ENCODE data around the gene SNX5. TPM values are rescaled to one million over a fixed set of nuclear protein-coding genes. Genes with fewer than 3 reads are reported as not detected.
A peak's percentile ranks its signal among the peaks of the same experiment; 100 is the strongest.

Gene SNX5
- total and polyA plus RNA-seq, 12 donors, result 29.0 to 59.1 (median 47.3) TPM

- H3K9me3 ChIP-seq, result peaks cover 0 to 8% (median 0%) of the 10 kb centered on the region in 11 donors
- H3K4me1 ChIP-seq, result peaks cover 6 to 27% (median 12%) of the 10 kb centered on the region in 9 donors
- DNase-seq (no peak), ATAC-seq (peak in 7 of 8 donors; percentile 40 to 83 (median 74))
- no peaks in the 10 kb centered on the region for H3K27me3 ChIP-seq
- no peak overlapping the region for H3K4me3 ChIP-seq
- intact Hi-C loops (cut with DNase I), result no loop called here
- H3K27ac ChIP-seq, result peak overlapping the region in 7 of 10 donors; percentile 29 to 74 (median 54)
- WGBS, 2 donors, result 67 to 78% methylated on average over 7 of the region's 7 CpGs
- H3K36me3 ChIP-seq, result no peaks in the 10 kb centered on the region
- no peak for TF ChIP-seq CTCF (IDR thresholded peaks at IDR 0.05)
These were observed 40.4 kb downstream of the SNX5 start for GRCh38 chr20:17928211-17928611.

- TF ChIP-seq CTCF (IDR thresholded peaks at IDR 0.05), result no peak
- no peaks in the 10 kb centered on the region for H3K27me3 ChIP-seq
- H3K4me1 ChIP-seq, result peaks cover 6 to 27% (median 12%) of the 10 kb centered on the region in 9 donors
- DNase-seq (no peak), ATAC-seq (no peak)
- H3K27ac ChIP-seq, result no peak overlapping the region
- intact Hi-C loops (cut with DNase I), result no loop called here
- WGBS, 2 donors, result 44 to 83% methylated on average over 1 of the region's 1 CpG
- H3K9me3 ChIP-seq, result no peaks in the 10 kb centered on the region
- H3K36me3 ChIP-seq, result no peaks in the 10 kb centered on the region
- no peak overlapping the region for H3K4me3 ChIP-seq
These were observed 42.7 kb downstream of the SNX5 start for GRCh38 chr20:17925940-17926300.

GRCh38 chr20:17925141-17925939 lies 43.3 kb downstream of the SNX5 start:
- 46 to 49% methylated on average over 11 of the region's 11 CpGs for WGBS, 2 donors
- no peak overlapping the region for H3K4me3 ChIP-seq
- DNase-seq, result no peak

GRCh38 chr20:17921774-17922173 lies 46.8 kb downstream of the SNX5 start:
- H3K36me3 ChIP-seq, result no peaks in the 10 kb centered on the region
- WGBS, 2 donors, result 6 to 10% methylated on average over 1 of the region's 1 CpG

More at GRCh38 chr20:17925141-17925939, 43.3 kb downstream of the SNX5 start:
- TF ChIP-seq CTCF (IDR thresholded peaks at IDR 0.05), result no peak
- no peaks in the 10 kb centered on the region for H3K27me3 ChIP-seq
- H3K9me3 ChIP-seq, result no peaks in the 10 kb centered on the region
- H3K4me1 ChIP-seq, result peaks cover 6 to 27% (median 12%) of the 10 kb centered on the region in 9 donors
- ATAC-seq, result peak in 4 of 8 donors; percentile 15 to 44 (median 23)
- H3K27ac ChIP-seq, result no peak overlapping the region
- intact Hi-C loops (cut with DNase I), result no loop called here
- no peaks in the 10 kb centered on the region for H3K36me3 ChIP-seq

More at GRCh38 chr20:17921774-17922173, 46.8 kb downstream of the SNX5 start:
- peaks cover 0 to 12% (median 6%) of the 10 kb centered on the region in 9 donors for H3K4me1 ChIP-seq
- no peak for TF ChIP-seq CTCF (IDR thresholded peaks at IDR 0.05)
- H3K27ac ChIP-seq, result no peak overlapping the region
- no peaks in the 10 kb centered on the region for H3K27me3 ChIP-seq
- ATAC-seq, result no peak
- no peak overlapping the region for H3K4me3 ChIP-seq
- DNase-seq, result no peak
- intact Hi-C loops (cut with DNase I), result no loop called here
- no peaks in the 10 kb centered on the region for H3K9me3 ChIP-seq
